Heart left ventricle (tissue), 16 donors: ENCODE results near the gene CRMP1. TPM values are rescaled to one million over a fixed set of nuclear protein-coding genes. Genes with fewer than 3 reads are reported as not detected.
"Not testable (repeated sequence)": the region's sequence is repeated elsewhere in the genome, so short reads cannot be mapped to it uniquely, and the experiment has no call there.

Source experiments
- ATAC-seq, 4 donors: fragments of 200-7000 bp; cut with Tn5 transposase; one replicate each; pipeline ENCODE4 v1.9.1; 2020 to 2022; ENCODE audit warnings: moderate library complexity in 4 of 4, mild to moderate bottlenecking in 3 of 4, moderate number of reproducible peaks in 1 of 4
- DNase-seq, 5 donors: peaks; one replicate each; pipeline ENCODE4 v3.0.0-alpha.2; 2020
- H3K27ac ChIP-seq, 12 donors: fragments of 200-600 bp; sonication (generic) in 4 of 12; one replicate each; pipeline versions ENCODE4 v1.5.0 to v1.8.0; 2016 to 2022; ENCODE audit warnings: mild to moderate bottlenecking in 2 of 12
- H3K27me3 ChIP-seq, 9 donors: fragments of 200-600 bp; sonication (generic) in 2 of 9; one replicate each; pipeline versions ENCODE4 v1.5.1 to v1.8.0; 2016 to 2022; ENCODE audit warnings: mild to moderate bottlenecking in 3 of 9
- H3K36me3 ChIP-seq, 9 donors: fragments of 200-600 bp; sonication (generic) in 2 of 9; one replicate each; pipeline versions ENCODE4 v1.5.0 to v1.8.0; 2018 to 2022; ENCODE audit warnings: mild to moderate bottlenecking in 2 of 9
- H3K4me1 ChIP-seq, 12 donors: fragments of 200-600 bp; sonication (generic) in 4 of 12; one replicate each; pipeline versions ENCODE4 v1.5.0 to v1.8.0; 2016 to 2022; ENCODE audit warnings: mild to moderate bottlenecking in 3 of 12
- H3K4me3 ChIP-seq, 12 donors: fragments of 200-600 bp; sonication (generic) in 4 of 12; one replicate each; pipeline versions ENCODE4 v1.5.0 to v1.8.0; 2017 to 2022; ENCODE audit warnings: mild to moderate bottlenecking in 9 of 12, moderate library complexity in 4 of 12
- H3K9me3 ChIP-seq, 12 donors: fragments of 200-600 bp; sonication (generic) in 4 of 12; one replicate each; pipeline versions ENCODE4 v1.5.0 to v1.8.0; 2016 to 2022; ENCODE audit warnings: mild to moderate bottlenecking in 1 of 12
- CTCF ChIP-seq, 12 donors: fragments of 200-600 bp; sonication (generic) in 4 of 12; IDR thresholded peaks; one replicate each; pipeline versions ENCODE4 v1.5.0 to v1.8.0; 2018 to 2022; ENCODE audit warnings: antibody characterized with exemption in 12 of 12, mild to moderate bottlenecking in 5 of 12
- POLR2A ChIP-seq, 2 donors: fragments of 450-650 bp; IDR thresholded peaks; one replicate each; pipeline ENCODE4 v1.6.1; 2017; ENCODE audit warnings: antibody characterized with exemption in 2 of 2, mild to moderate bottlenecking in 2 of 2, moderate library complexity in 2 of 2
- WGBS, 4 donors: extraction: QIAGEN DNeasy Blood & Tissue Kit in 2 of 4; methylation state at CpG; one replicate each; pipeline versions ENCODE4 v1.1.5 to v1.1.7; 2013 to 2018; 5-methylcytosine and 5-hydroxymethylcytosine counted together
- intact Hi-C, 10 donors: fragments of 100-400 bp; cut with DNase I; formaldehyde crosslinking; loops; one replicate each; pipeline versions ENCODE4 v1.11.1 to v1.14.2; 2022
- polyA plus RNA-seq, 2 donors: library from polyadenylated mRNA; stranded (reverse); fragments of 200-250 nt; gene quantifications; one replicate each; pipeline ENCODE4 v1.2.3, GENCODE V29; 2013
- total RNA-seq, 9 donors: library from RNA; depleted of rRNA in 2 of 9; stranded (reverse); fragments of >200 nt in 2 of 9; fragmentation: NEBNext Ultra II Directional in 3 of 9; extraction: Animal tissue kit (Norgen Biotek cat#: 25700) in 3 of 9; gene quantifications; one replicate each; pipeline versions ENCODE4 v1.1.0 to v1.2.4, GENCODE V29; 2016 to 2023
- donor health status: ischemic (EF 13 %, LVEDD 7.1; RV severe dilation, severe dysfunction).
- donor health status: healthy with polysubstance abuse.
- donor health status: DM: no; HTN: yes; CAD: no.
- donor health status: DM: no; HTN: no; CAD: no.
- donor health status: ischemic (EF 25% LVEDD 6.9; RV normal size, moderate dysfunction).
- donor health status: ischemic (EF 25% LVEDD 5.7; RV mildly dilated, moderate dysfunction).
- donor health status: healthy.
- donor health status: DM: yes; HTN: yes; CAD: no.
- donor health status: ischemic (EF 35%, LVEDD 5.7; RV mildly dilated, moderate dysfunction).
- donor health status: nonischemic (EF 11% LVEDD 7.7; RV severe dilation, severe dysfunction).
- donor health status: DM: yes; HTN: yes; CAD: no.
- donor health status: PGD.
- donor health status: ischemic (EF 29% LVEDD 5.4; RV normal size, mild dysfunction).
- donor health status: nonischemic (EF 23%, LVEDD 6.1; RV moderate dilation, normal function).

Gene CRMP1
- total and polyA plus RNA-seq, 11 donors = 0.34 to 2.4 (median 0.93) TPM

- DNase-seq = no peak
- ATAC-seq = no peak
- no peaks in the 10 kb centered on the region for H3K9me3 ChIP-seq
- H3K27ac ChIP-seq = no peak overlapping the region
- no peak overlapping the region for H3K4me3 ChIP-seq
- H3K4me1 ChIP-seq = no peaks in the 10 kb centered on the region
- no peak for TF ChIP-seq POLR2A (IDR thresholded peaks at IDR 0.05)
- TF ChIP-seq CTCF (IDR thresholded peaks at IDR 0.05) = no peak
- H3K36me3 ChIP-seq = no peaks in the 10 kb centered on the region
- intact Hi-C loops = no loop called here
- H3K27me3 ChIP-seq = peaks cover 0 to 4% (median 0%) of the 10 kb centered on the region in 9 donors
- WGBS, 4 donors = 89 to 91% (median 90%) methylated on average over 16 of the region's 16 CpGs
Observed at GRCh38 chr4:5858020-5858769, 34.7 kb downstream of the CRMP1 start.

DNA sequence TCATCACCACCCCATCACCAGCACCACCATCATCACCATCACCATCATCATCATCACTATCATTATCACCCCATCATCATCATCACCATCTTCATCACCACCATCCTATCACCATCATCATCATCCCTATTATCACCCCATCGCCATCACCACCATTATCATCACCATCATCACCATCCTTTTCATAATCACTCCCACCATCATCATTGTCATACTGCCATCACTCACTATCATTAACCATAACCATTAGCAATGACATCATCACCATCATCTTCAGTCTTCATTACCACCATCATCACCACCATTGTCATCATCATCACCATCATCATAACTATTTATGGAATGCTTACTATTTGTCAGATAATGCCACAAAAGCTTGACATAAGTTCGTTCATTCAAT, 35.7 kb downstream of the CRMP1 start:
- WGBS, 4 donors = 89 to 92% (median 90%) methylated on average over 2 of the region's 2 CpGs
- intact Hi-C loops = no loop called here
- H3K9me3 ChIP-seq = no peaks in the 10 kb centered on the region

DNA sequence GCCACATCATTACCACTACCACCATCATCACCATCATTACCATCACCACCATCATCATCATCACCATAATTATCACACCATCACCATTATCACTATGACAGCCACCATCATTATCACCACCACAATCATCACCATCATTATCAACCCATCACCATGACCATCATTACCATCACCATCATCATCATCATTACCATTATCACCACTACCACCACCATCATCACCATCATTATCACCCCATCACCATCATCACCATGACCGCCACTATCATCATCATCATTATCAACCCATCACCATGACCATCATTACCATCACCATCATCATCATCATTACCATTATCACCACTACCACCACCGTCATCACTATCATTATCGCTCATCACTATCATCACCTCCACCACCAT, 36.5 kb downstream of the CRMP1 start:
- WGBS, 4 donors = 93 to 98% (median 95%) methylated on average over 3 of the region's 3 CpGs
- H3K27ac ChIP-seq, ATAC-seq, H3K9me3 ChIP-seq, intact Hi-C loops, H3K36me3 ChIP-seq, DNase-seq, H3K27me3 ChIP-seq, H3K4me1 ChIP-seq, H3K4me3 ChIP-seq: not testable (repeated sequence)

More for the DNA sequence above, 35.7 kb downstream of the CRMP1 start:
- Histone ChIP-seq H3K4me1 (no peaks in the 10 kb centered on the region), H3K36me3 (no peaks in the 10 kb centered on the region), H3K4me3 (no peak overlapping the region), H3K27me3 (peaks cover 0 to 4% (median 0%) of the 10 kb centered on the region in 9 donors), H3K27ac (no peak overlapping the region)
- TF ChIP-seq CTCF (IDR thresholded peaks at IDR 0.05) (no peak), POLR2A (IDR thresholded peaks at IDR 0.05) (no peak)
- DNase-seq (no peak), ATAC-seq (no peak)

DNA sequence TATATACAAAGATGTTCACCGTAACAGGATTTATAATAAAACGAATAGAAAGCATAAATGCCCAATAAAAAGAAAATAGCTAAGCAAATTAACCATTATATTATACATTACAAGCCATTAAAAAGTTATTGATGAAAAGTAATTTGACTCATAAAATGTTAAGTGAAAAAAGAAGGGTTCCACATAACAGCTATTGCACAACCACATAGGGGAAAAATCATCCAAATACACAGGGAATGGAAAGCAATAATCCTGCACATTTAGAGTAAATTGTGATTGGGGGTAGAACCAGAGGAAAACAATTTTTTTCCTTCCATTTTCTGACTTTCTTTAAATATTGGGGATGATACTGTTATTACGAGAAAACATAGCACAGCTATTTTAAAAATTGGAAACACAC, 38.0 kb downstream of the CRMP1 start:
- intact Hi-C loops = no loop called here
- Histone ChIP-seq H3K36me3 (no peaks in the 10 kb centered on the region), H3K27ac (no peak overlapping the region), H3K27me3 (peaks cover 0 to 9% (median 0%) of the 10 kb centered on the region in 9 donors), H3K9me3 (no peaks in the 10 kb centered on the region), H3K4me3 (no peak overlapping the region), H3K4me1 (no peaks in the 10 kb centered on the region)
- no peak for TF ChIP-seq POLR2A (IDR thresholded peaks at IDR 0.05)
- TF ChIP-seq CTCF (IDR thresholded peaks at IDR 0.05) = no peak
- no peak for DNase-seq
- 91 to 95% (median 93%) methylated on average over 3 of the region's 3 CpGs for WGBS, 4 donors
- ATAC-seq = no peak
